GM23338 (cell line): ENCODE results near the gene CCL20.

ENCODE experiments used
- CREB1 ChIP-seq: fragments of 250-450 bp; sonication (Bioruptor Pico); IDR thresholded peaks from 2 replicates; pipeline ENCODE4 v1.5.0; 2020; ENCODE audit warnings: low read depth, mild to moderate bottlenecking, moderate library complexity
- CTCF ChIP-seq, 2 experiments: fragments of 200-600 bp in 1 of 2; sonication (generic) in 1 of 2; conservative IDR thresholded peaks; 2 replicates each; pipeline versions ENCODE4 v1.5.1 to v1.6.1; 2016 to 2017; ENCODE audit warnings: antibody characterized with exemption in 2 of 2, low read depth in 2 of 2, mild to moderate bottlenecking in 2 of 2, moderate library complexity in 1 of 2
- EZH2 ChIP-seq: fragments of 200-600 bp; sonication (generic); IDR thresholded peaks from one replicate; pipeline ENCODE4 v1.8.0; 2017; ENCODE audit warnings: antibody characterized with exemption, mild to moderate bottlenecking, low read depth; ENCODE audit not compliant: unreplicated experiment
- EZH2phosphoT487 ChIP-seq: fragments of 200-600 bp; sonication (generic); IDR thresholded peaks from one replicate; pipeline ENCODE4 v1.8.1; 2018; ENCODE audit warnings: antibody characterized with exemption; ENCODE audit not compliant: unreplicated experiment
- JUNB ChIP-seq: IDR thresholded peaks from one replicate; pipeline ENCODE4 v1.6.1; 2016; ENCODE audit warnings: antibody characterized with exemption; ENCODE audit not compliant: unreplicated experiment
- POLR2AphosphoS5 ChIP-seq: IDR thresholded peaks from 2 replicates; pipeline ENCODE4 v1.6.1; 2016; ENCODE audit warnings: antibody characterized with exemption, low read depth
- REST ChIP-seq: IDR thresholded peaks from one replicate; pipeline ENCODE4 v1.6.1; 2018; ENCODE audit warnings: antibody characterized with exemption; ENCODE audit not compliant: unreplicated experiment
- ZNF331 ChIP-seq: fragments of 250-450 bp; sonication (Bioruptor Pico); IDR thresholded peaks from 2 replicates; pipeline ENCODE4 v1.5.0; 2020; ENCODE audit warnings: low read depth, mild to moderate bottlenecking, moderate library complexity

GRCh38 chr2:227813229-227813561 is 447 bp upstream of the CCL20 start:
- TF ChIP-seq CTCF (conservative IDR thresholded peaks at IDR 0.05; ENCODE audit: low read depth in 2 of 2), result no peak
- TF ChIP-seq EZH2phosphoT487, result no peak
- TF ChIP-seq EZH2, result no peak
- TF ChIP-seq REST, result no peak
- TF ChIP-seq POLR2AphosphoS5, result no peak
- no peak for TF ChIP-seq CREB1 (CRISPR knock-in tag)
- TF ChIP-seq JUNB, result no peak
- TF ChIP-seq ZNF331 (CRISPR knock-in tag), result no peak
